Prostate gland (tissue), 2 donors: ENCODE results near the gene EIF2S3. TPM values are rescaled to one million over a fixed set of nuclear protein-coding genes. Genes with fewer than 3 reads are reported as not detected.
A peak's percentile ranks its signal among the peaks of the same experiment; 100 is the strongest.

Source experiments
- DNase-seq: peaks from one replicate; pipeline ENCODE4 v3.0.0-alpha.2; 2019; ENCODE audit warnings: low spot score
- H3K27ac ChIP-seq, 2 donors: fragments of 200-600 bp; sonication (generic); 2 replicates each; pipeline ENCODE4 v1.5.1; 2017 to 2019
- H3K27me3 ChIP-seq: fragments of 200-600 bp; sonication (generic); replicated peaks from 2 replicates; pipeline ENCODE4 v1.5.1; 2019; ENCODE audit not compliant: insufficient read depth
- H3K36me3 ChIP-seq, 2 donors: fragments of 200-600 bp; sonication (generic); 1 replicate in 1 of 2; 2 replicates in 1 of 2; pipeline versions ENCODE4 v1.5.1 to v1.8.1; 2017 to 2019
- H3K4me1 ChIP-seq: fragments of 200-600 bp; sonication (generic); replicated peaks from 2 replicates; pipeline ENCODE4 v1.5.1; 2019
- H3K4me3 ChIP-seq, 2 donors: fragments of 200-600 bp; sonication (generic); 2 replicates each; pipeline ENCODE4 v1.5.1; 2017 to 2019
- H3K9me3 ChIP-seq: fragments of 200-600 bp; sonication (generic); 2 replicates; pipeline ENCODE4 v1.5.1; 2017
- CTCF ChIP-seq, 4 experiments: fragments of 200-600 bp in 2 of 4; fragments of 450-650 bp in 2 of 4; sonication (generic) in 2 of 4; IDR thresholded peaks; 1 replicate in 3 of 4; 2 replicates in 1 of 4; pipeline ENCODE4 v1.5.1; 2016 to 2019; ENCODE audit warnings: antibody characterized with exemption in 4 of 4, mild to moderate bottlenecking in 2 of 4, moderate library complexity in 2 of 4
- POLR2A ChIP-seq: fragments of 450-650 bp; IDR thresholded peaks from one replicate; pipeline ENCODE4 v1.6.1; 2016; ENCODE audit warnings: antibody characterized with exemption, mild to moderate bottlenecking
- POLR2AphosphoS5 ChIP-seq: sonication (generic); formaldehyde crosslinking; IDR thresholded peaks from one replicate; pipeline ENCODE4 v1.6.1; 2017; ENCODE audit warnings: antibody characterized with exemption
- WGBS: methylation state at CpG from one replicate; pipeline ENCODE4 v1.1.5; 2018; 5-methylcytosine and 5-hydroxymethylcytosine counted together
- intact Hi-C: fragments of 100-400 bp; cut with DNase I; formaldehyde crosslinking; loops from one replicate; pipeline ENCODE4 v1.14.2; 2022
- total RNA-seq, 2 donors: library from RNA; depleted of rRNA; stranded (reverse); fragments of >200 nt; gene quantifications; one replicate each; pipeline ENCODE4 v1.1.0, GENCODE V29; 2016

Gene EIF2S3
- total RNA-seq, 2 donors from 2014 or later, result 102 to 110 TPM

- intact Hi-C loops, result loop anchor here (10.0 kb wide), 2 partner anchors 119 to 239 kb away; partner anchors contain the start of genes APOO, CXorf58 and SAT1
- no peak for DNase-seq
- Histone ChIP-seq H3K9me3 (no peaks in the 10 kb centered on the region), H3K36me3 (no peaks in the 10 kb centered on the region), H3K4me1 (no peaks in the 10 kb centered on the region), H3K4me3 (peak overlapping the region; percentile 69), H3K27me3 (no peaks in the 10 kb centered on the region), H3K27ac (no peak overlapping the region)
- TF ChIP-seq POLR2AphosphoS5, result no peak
- no peak for TF ChIP-seq CTCF (IDR thresholded peaks at IDR 0.05)
- TF ChIP-seq POLR2A, result no peak
- 11% methylated on average over 1 of the region's 1 CpG for WGBS
These were observed 31.2 kb upstream of the EIF2S3 start for GRCh38 chrX:24023544-24023943.

DNA sequence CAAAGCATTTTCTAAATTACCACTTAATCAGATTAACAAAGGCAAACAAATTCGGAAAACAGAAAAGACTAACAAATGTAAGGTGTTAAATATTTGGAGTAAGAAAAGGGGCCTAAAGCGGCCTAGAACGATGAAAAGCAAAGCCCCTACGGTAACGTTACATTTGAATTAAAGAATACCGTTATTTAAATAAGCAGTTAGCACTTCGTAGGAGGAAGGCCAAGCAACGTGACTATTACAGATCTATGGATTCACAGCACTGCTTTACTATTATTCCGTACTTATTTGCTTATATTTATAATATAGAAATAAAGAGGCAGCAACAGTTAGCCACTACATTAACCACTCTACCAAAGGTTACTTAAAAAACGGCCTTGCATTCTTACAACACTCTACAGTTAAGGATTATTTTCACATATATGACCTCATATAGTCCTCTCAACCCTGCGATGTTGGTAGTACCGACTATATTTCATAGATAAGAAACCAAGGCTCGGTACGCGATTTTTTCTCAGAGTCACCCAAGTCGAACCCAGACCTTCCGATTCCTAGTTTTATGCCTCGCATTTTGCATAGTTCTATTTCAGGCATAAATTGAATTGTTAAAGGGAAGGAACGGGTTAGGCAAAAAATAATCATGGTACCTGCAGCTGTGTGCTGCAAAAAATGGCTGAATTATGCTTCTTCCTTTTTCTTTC is 30.6 kb upstream of the EIF2S3 start:
- H3K27ac ChIP-seq, result peak overlapping the region; percentile 88 to 95
- no peaks in the 10 kb centered on the region for H3K27me3 ChIP-seq
- no peaks in the 10 kb centered on the region for H3K9me3 ChIP-seq
- TF ChIP-seq POLR2AphosphoS5 (no peak), CTCF (IDR thresholded peaks at IDR 0.05) (no peak), POLR2A (no peak)
- no peak for DNase-seq
- H3K36me3 ChIP-seq, result no peaks in the 10 kb centered on the region
- no peaks in the 10 kb centered on the region for H3K4me1 ChIP-seq
- peak overlapping the region; percentile 69 for H3K4me3 ChIP-seq
- intact Hi-C loops, result loop anchor here (10.0 kb wide), 2 partner anchors 119 to 239 kb away; partner anchors contain the start of genes APOO, CXorf58 and SAT1
- WGBS, result under 1% methylated on average over 19 of the region's 19 CpGs

GRCh38 chrX:24024819-24025740 is 29.7 kb upstream of the EIF2S3 start:
- Histone ChIP-seq H3K4me3 (peak overlapping the region; percentile 69), H3K4me1 (no peaks in the 10 kb centered on the region), H3K36me3 (no peaks in the 10 kb centered on the region), H3K9me3 (no peaks in the 10 kb centered on the region), H3K27me3 (no peaks in the 10 kb centered on the region), H3K27ac (peak overlapping the region; percentile 94 to 95)
- WGBS, result 3% methylated on average over 19 of the region's 111 CpGs
- DNase-seq, result peak; percentile 74
- peak in 2 of 4 experiments; percentile 9 to 37 for TF ChIP-seq CTCF (IDR thresholded peaks at IDR 0.05)
- peak; percentile 77 for TF ChIP-seq POLR2A
- TF ChIP-seq POLR2AphosphoS5, result peak; percentile 54
- intact Hi-C loops, result loop anchor here (10.0 kb wide), 2 partner anchors 120 to 240 kb away; partner anchors contain the start of genes APOO, CXorf58 and SAT1

DNA sequence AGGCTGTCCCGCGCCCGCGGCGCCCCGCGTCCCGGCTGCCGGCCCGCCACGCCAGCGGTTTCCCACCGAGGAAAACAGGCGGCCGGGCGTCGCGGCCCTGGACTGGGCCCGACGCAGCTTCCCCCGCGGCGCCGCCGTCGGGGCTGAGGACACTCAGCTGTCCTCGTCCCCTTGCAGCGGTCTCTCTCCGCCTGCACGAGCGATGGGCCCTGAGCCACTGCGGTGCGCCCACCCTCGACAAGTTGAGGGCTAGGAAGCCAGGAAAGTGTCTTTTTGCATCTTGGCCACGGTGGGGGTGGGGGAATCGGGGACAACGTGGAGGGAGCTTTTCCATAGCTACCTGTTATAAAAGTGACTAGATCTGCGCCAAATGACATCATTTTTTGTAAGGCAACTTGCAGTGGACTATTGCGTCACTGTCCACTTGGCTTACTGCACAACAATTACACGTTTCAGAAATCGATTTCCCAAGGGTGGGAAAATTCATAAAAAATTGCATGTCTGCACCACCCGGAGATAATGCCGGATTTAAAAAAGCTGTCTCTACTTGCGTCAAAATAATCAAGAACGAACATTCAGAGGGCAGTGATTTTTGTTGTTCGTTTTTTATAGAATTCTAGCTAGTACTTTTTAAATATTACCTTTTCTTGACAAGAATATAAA is 28.9 kb upstream of the EIF2S3 start:
- Histone ChIP-seq H3K27ac (peak overlapping the region; percentile 94 to 95), H3K27me3 (no peaks in the 10 kb centered on the region), H3K4me1 (no peaks in the 10 kb centered on the region), H3K9me3 (no peaks in the 10 kb centered on the region), H3K36me3 (no peaks in the 10 kb centered on the region), H3K4me3 (peak overlapping the region; percentile 69)
- peak; percentile 5 for DNase-seq
- intact Hi-C loops, result loop anchor here (10.0 kb wide), 2 partner anchors 121 to 241 kb away; partner anchors contain the start of genes APOO, CXorf58 and SAT1
- 1% methylated on average over 11 of the region's 46 CpGs for WGBS
- TF ChIP-seq POLR2AphosphoS5 (no peak), POLR2A (peak; percentile 40), CTCF (IDR thresholded peaks at IDR 0.05) (no peak)
